WI38 (cell line): ENCODE measurements around the gene SSTR5.

Experiments
- H3K4me3 ChIP-seq: 2 replicates; pipeline ENCODE4 v1.5.1; 2011; ENCODE audit warnings: low read depth, mild to moderate bottlenecking, control low read depth, low read length
- TF ChIP-seq, protein P1 (sequence below): IDR thresholded peaks from 2 replicates; pipeline ENCODE4 v1.5.1; 2012; ENCODE audit warnings: low read depth, mild to moderate bottlenecking, control low read depth, low read length

The SSTR5 gene

GRCh38 chr16:1119766-1120576 lies 47.4 kb downstream of the SSTR5 start:
- TF ChIP-seq, protein P1, sequence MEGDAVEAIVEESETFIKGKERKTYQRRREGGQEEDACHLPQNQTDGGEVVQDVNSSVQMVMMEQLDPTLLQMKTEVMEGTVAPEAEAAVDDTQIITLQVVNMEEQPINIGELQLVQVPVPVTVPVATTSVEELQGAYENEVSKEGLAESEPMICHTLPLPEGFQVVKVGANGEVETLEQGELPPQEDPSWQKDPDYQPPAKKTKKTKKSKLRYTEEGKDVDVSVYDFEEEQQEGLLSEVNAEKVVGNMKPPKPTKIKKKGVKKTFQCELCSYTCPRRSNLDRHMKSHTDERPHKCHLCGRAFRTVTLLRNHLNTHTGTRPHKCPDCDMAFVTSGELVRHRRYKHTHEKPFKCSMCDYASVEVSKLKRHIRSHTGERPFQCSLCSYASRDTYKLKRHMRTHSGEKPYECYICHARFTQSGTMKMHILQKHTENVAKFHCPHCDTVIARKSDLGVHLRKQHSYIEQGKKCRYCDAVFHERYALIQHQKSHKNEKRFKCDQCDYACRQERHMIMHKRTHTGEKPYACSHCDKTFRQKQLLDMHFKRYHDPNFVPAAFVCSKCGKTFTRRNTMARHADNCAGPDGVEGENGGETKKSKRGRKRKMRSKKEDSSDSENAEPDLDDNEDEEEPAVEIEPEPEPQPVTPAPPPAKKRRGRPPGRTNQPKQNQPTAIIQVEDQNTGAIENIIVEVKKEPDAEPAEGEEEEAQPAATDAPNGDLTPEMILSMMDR = no peak
- H3K4me3 ChIP-seq = no peak overlapping the region

DNA sequence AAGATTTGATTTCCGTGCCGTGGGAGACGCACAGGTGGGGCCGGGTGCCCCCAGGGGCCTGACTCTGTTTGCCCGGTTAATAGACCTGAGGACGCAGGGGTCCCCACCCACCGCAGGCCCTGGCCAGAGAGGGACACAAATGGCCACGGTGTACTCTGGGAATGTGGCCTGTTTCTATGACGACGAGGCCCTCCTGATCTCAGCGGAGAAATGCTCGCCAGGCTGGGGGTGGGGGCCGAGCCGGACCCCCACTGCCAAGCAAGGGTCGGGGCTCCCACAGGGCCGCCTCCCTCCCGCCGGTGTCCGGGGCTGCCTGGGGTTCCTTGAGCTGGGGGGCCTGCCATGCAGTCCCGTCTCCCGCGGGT lies 48.0 kb downstream of the SSTR5 start:
- no peak overlapping the region for H3K4me3 ChIP-seq
- TF ChIP-seq, protein P1 = no peak

GRCh38 chr16:1121009-1121408 lies 48.5 kb downstream of the SSTR5 start:
- TF ChIP-seq, protein P1 = no peak
- H3K4me3 ChIP-seq = no peak overlapping the region

DNA sequence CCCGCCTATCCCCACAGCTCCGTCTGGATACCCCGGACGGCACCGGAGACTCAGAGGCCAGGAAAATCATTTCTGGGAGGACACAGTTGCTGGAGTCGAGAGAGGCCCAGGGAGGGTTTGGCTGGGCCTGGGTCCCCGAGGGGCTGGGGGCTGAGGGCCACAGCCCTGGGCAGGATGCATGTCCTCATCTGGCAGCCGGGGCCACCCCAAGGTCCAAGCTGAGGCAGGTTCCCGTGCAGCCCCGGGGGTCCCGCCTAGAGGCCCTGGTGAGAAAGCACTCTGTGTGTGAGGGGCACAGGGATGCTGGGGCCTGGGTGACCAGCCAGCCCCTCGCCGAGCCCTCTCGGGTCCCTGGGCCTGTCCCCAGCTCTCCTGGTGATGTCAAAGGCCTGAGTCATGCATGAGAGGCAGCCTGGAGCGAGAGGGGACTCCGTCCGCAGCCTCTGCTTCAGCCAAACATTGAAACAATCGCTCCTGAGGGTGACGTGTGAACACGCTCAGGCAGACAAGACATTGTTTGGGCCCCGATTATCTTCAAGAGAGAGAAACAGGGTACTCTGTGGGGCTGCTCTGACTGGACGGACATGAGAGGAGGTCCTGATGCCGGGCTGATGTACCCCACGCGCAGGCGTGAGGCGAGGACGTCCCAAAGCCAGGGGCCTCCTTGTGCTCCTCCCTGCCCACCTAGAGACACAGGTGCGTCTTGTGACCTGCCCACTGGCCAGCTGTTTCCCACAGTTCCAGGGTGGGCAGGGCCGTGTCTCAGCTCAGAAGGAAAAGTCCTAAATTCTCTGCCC lies 49.3 kb downstream of the SSTR5 start:
- H3K4me3 ChIP-seq = no peak overlapping the region
- TF ChIP-seq, protein P1 = no peak

DNA sequence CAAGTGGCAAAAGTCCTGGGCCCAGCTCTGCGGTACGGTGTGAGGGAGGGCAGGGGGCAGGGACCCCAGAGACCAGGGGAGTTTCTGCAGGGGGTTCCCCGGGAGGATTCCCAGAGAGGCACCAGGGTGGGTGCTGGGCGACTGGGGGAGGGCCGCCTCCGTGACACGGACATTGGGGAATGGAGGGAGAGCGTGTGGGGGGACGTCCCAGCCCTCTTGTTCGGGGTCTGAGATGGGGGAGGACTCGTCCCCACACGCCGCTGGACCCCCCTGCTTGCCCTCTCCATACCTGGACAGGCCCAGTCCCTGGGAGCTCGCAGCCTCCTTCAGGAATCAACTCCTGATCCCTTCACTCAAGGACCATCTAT lies 49.8 kb downstream of the SSTR5 start:
- no peak overlapping the region for H3K4me3 ChIP-seq
- TF ChIP-seq, protein P1 = no peak

GRCh38 chr16:1123525-1124230 lies 51.1 kb downstream of the SSTR5 start:
- H3K4me3 ChIP-seq = no peak overlapping the region

More at GRCh38 chr16:1123525-1124230, 51.1 kb downstream of the SSTR5 start:
- TF ChIP-seq, protein P1 = no peak
